Measurements from ENCODE around the gene SCARB1.

Gene SCARB1

GRCh38 chr12:124844411-124845397 lies 19.0 kb downstream of the SCARB1 start:
- DNase-seq (ENCODE audit: low read depth in 4 of 4, low spot score in 1 of 4): no peak

DNA sequence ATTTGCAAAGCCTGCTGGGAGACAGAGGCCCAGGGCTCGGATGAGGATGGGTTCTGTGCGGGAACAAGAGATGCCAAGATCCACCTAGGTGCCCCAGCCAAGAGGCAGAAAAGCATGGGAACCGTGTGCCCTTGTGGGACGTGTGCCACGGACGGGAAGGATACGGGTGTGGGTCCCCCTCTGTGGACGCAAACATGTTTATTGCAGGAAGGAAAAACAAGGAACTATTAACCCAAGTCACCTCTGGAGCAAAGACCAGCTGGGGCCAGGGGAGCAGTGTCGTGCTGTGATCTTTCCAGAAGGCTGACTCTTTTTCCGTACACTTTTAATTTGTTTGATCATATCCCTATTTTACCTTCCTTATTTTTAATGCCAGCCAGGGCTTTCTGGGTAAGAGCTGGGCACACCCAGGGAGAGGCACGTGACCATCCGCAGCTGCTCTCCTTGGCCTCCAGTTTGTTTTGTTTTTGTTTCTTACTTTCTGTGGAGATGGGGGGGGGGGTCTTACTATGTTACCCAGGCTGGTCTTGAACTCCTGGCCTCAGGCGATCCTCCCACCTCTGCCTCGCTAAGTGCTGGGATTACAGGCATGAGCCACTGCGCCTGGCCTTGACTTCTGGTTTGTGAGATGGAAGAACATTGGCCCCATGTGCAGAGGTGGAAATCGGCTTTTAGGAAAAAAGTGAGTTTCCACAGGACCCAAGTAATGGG lies 20.7 kb downstream of the SCARB1 start:
- DNase-seq (ENCODE audit: low read depth in 4 of 4, low spot score in 1 of 4): no peak

DNA sequence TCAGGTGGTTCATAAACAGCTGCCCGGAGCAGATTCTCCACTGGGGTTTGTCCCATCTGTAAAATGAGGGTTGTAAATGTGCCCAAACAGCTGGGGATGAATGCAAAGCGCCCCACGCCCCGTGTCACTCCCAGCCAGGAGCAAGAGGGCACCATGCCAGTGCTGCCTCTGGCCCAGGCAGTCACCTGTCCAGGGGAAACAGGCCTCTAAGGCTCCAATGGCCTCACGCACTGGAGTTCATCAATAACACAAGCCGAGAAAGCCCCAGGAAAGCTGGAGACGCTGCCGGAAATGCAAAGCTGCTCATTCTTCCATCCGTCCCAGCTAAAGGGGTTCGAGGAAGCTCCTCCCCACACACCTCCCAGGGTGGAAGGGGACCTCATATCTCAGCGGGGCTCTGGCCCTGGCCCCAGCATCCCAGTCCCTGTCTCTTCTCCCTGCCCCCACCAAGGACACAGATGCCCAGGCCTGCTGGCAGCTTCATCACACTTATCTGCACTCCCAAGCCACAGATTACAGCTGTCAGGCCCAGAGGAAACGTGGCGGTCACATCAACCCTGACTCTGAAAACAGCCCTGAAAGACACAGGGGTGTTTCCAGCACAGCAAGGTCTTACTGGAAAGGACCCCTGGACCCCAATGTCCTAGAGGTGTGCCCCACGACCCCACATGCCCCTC lies 21.5 kb downstream of the SCARB1 start:
- no peak for DNase-seq (ENCODE audit: low read depth in 4 of 4, low spot score in 1 of 4)

DNA sequence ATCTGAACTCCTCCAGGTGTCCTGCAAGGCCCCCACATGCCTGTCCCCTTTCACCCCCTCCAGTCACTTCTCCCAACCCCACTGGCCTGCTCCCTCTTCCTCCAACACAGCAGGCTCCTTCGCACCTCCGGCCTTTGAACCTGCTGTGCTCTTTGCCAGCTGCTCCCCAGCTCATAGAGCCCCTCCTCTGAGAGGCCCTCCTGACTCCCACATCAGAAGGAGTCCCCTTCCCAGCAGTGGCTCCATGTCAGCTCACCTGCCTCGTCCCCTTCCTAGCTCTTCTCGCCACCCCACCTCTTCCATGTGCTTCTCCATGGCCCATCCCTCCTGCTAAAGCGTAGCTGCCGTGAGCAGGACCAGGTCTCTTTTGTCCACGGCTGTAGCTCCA lies 22.1 kb downstream of the SCARB1 start:
- DNase-seq (ENCODE audit: low read depth in 4 of 4, low spot score in 1 of 4): no peak

- no peak for DNase-seq (ENCODE audit: low read depth in 4 of 4, low spot score in 1 of 4)
Observed at GRCh38 chr12:124837958-124838803, 25.5 kb downstream of the SCARB1 start.

DNA sequence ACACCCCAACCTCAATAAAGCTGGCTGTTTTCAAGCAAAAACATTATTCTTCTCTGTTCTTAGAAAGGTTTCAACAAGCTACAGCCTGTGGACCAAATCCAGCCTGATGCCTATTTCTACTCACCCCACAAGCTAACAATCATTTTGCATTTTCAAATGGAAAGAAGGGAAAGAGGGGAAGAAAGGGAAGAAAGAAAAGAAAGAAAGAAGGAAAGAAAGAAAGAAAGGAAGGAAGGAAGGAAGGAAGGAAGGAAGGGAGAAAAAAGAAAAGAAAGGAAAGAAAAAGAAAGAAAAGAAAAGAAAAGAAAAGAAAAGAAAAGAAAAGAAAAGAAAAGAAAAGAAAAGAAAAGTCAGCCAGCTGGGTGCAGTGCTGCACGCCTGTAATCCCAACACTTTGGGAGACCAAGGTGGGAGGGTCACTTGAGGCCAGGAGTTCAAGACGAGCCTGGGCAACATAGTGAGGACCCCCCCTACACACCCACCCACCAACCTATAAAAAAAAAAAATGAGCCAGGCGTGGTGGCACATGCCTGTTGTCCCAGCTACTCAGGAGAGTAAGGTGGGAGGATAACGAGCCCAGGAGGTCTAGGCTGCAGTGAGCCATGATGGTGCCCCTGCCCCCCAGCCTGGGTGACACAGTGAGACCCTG lies 26.3 kb downstream of the SCARB1 start:
- DNase-seq (ENCODE audit: low read depth in 4 of 4, low spot score in 1 of 4): no peak

DNA sequence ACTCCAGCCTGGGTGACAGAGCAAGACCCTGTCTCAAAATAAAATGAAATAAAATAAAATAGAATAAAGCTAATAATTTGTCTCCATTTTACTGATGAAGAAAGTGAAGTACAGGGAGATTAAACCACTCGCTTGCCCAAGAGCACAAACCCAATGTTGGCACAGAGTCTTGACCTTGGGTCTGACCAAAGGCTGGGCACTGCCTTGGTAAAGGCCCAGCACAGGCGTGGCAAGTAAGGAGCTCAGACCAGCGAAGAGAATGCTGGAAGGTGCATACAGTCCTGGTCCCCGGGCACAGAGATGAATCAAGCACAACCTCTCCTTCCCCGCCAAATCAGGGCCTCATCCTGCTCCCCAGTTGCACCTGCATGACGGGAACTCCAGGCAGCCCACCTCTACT lies 26.9 kb downstream of the SCARB1 start:
- no peak for DNase-seq (ENCODE audit: low read depth in 4 of 4, low spot score in 1 of 4)

DNA sequence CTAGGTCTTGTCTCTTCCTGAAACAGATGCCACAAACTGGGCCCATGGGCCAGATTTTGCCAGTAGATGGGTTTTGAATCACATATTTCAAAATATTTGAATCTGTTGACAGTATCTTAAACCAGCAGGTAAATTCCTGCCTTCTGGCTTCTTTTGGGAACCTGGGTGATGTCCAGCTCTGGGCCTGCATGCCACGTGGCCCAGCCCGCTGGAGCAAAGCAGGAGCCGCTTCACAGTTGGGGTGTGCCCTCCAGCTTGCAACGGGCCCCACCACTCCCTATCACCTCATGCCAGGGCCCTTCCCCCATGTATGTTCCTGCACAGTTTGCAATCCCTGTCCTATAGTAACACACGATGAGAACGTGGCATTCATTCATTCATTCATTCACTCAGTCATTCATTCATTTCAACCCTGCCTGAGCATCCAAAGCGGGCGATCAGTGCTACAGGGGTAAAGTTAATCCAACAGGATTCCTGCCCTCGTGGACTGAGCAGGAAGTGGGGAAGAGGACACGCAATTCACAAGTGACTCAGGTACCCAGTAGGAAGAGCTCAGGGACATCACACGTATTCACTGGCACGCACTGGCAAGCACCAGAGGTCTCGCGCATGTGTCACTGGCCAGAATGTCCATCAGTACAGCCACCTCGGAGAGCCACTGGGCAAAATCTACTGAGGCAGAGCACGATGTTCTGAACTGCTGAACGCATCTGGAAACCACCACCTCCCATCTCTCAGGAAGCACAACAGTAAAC lies 27.8 kb downstream of the SCARB1 start:
- DNase-seq (ENCODE audit: low read depth in 4 of 4, low spot score in 1 of 4): no peak

- DNase-seq (ENCODE audit: low read depth in 4 of 4, low spot score in 1 of 4): no peak
Observed at GRCh38 chr12:124834822-124835221, 28.8 kb downstream of the SCARB1 start.

GRCh38 chr12:124833693-124834122 lies 30.0 kb downstream of the SCARB1 start:
- no peak for DNase-seq (ENCODE audit: low read depth in 4 of 4, low spot score in 1 of 4)

DNA sequence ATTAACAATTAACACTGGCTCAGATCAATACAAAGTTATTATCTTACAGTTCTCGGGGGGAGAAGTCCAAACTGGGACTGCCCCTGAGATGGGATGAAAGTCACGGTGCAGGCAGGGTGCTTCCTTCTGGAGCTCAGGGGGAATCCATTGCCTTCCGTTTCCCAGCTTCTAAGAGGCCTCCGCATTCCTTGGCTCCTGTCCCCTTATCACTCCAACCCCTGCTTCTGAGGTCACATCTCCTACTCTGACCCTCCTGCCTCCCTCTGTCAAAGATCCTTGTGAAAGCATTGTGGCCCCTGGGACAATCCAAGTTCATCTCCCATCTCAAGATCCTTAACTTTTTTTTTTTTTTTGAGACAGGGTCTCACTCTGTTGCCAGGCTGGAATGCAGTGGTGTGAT lies 30.8 kb downstream of the SCARB1 start:
- no peak for DNase-seq (ENCODE audit: low read depth in 4 of 4, low spot score in 1 of 4)

GRCh38 chr12:124831590-124831989 lies 32.1 kb downstream of the SCARB1 start:
- DNase-seq (ENCODE audit: low read depth in 4 of 4, low spot score in 1 of 4): no peak

GRCh38 chr12:124830306-124830705 lies 33.4 kb downstream of the SCARB1 start:
- DNase-seq (ENCODE audit: low read depth in 4 of 4, low spot score in 1 of 4): no peak

- no peak for DNase-seq (ENCODE audit: low read depth in 4 of 4, low spot score in 1 of 4)
Observed at GRCh38 chr12:124829708-124830304, 33.9 kb downstream of the SCARB1 start.

DNA sequence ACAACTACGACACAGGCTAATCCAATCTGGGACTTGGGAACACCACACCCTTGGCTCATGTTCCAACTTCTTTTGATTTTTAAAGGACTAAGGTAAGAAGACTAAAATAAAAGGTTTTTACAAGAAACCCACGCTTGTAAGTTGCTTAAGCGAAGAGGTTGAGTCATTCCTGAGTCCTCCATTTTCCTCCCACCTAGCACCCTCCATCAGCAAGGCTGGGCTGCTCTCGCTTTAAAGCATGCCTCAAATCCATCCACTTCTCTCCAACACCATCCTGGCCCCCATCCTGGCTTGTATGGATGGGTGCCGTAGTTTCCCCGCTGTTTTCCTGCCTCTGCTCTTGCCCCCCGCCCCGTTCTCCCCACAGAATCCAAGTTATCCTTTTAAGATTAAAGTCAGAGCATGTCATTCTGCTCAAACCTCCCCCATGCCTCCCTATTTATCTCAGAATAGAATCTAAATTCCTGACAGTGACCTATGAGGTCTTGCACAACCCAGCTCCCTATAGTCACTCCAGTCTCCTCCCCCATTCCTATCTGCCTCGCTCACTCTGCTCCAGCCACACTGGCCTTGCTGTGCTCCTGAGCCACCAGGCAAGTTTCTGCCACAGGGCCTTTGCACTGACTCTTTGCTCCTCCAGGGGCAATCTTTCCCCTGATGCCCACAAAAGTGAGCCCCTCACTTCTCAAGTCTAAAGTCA lies 34.5 kb downstream of the SCARB1 start:
- DNase-seq (ENCODE audit: low read depth in 4 of 4, low spot score in 1 of 4): no peak

GRCh38 chr12:124828264-124829007 lies 35.2 kb downstream of the SCARB1 start:
- DNase-seq (ENCODE audit: low read depth in 4 of 4, low spot score in 1 of 4): no peak

- no peak for DNase-seq (ENCODE audit: low read depth in 4 of 4, low spot score in 1 of 4)
Observed at GRCh38 chr12:124827588-124828184, 36.0 kb downstream of the SCARB1 start.

Data from stimulated activated CD4-positive, alpha-beta T cell treated with anti-CD3 and anti-CD28 coated beads, Interleukin-1b, Interleukin-23, amount 100 ng/mL, for 24 hours (primary cell).